ENCODE measurements around the gene NUP210L. TPM values are rescaled to one million over a fixed set of nuclear protein-coding genes. Genes with fewer than 3 reads are reported as not detected.

NUP210L gene
- total RNA-seq, 1 experiment from 2014 or later: 0.10 TPM

- TF ChIP-seq, protein P1, sequence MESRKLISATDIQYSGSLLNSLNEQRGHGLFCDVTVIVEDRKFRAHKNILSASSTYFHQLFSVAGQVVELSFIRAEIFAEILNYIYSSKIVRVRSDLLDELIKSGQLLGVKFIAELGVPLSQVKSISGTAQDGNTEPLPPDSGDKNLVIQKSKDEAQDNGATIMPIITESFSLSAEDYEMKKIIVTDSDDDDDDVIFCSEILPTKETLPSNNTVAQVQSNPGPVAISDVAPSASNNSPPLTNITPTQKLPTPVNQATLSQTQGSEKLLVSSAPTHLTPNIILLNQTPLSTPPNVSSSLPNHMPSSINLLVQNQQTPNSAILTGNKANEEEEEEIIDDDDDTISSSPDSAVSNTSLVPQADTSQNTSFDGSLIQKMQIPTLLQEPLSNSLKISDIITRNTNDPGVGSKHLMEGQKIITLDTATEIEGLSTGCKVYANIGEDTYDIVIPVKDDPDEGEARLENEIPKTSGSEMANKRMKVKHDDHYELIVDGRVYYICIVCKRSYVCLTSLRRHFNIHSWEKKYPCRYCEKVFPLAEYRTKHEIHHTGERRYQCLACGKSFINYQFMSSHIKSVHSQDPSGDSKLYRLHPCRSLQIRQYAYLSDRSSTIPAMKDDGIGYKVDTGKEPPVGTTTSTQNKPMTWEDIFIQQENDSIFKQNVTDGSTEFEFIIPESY (IDR thresholded peaks at IDR 0.05; ENCODE audit: extremely low read depth, insufficient replicate concordance, low read length): no peak
- no peak for TF ChIP-seq TCF7L2 (IDR thresholded peaks at IDR 0.05; ENCODE audit: borderline replicate concordance, extremely low read depth, insufficient read depth, insufficient read length)
These were observed 17.0 kb upstream of the NUP210L start (continued) for GRCh38 chr1:154171880-154172279.

GRCh38 chr1:154171223-154171583 lies 16.3 kb upstream of the NUP210L start:
- Histone ChIP-seq H3K36me3 (ENCODE audit: control insufficient read depth in 1 of 2, insufficient read depth in 2 of 2, low read length in 2 of 2) (peaks cover 66 to 83% of the 10 kb centered on the region in 2 experiments), H3K4me1 (ENCODE audit: control insufficient read depth in 1 of 2, insufficient read depth in 2 of 2, low read length in 2 of 2) (no peaks in the 10 kb centered on the region), H2AFZ (ENCODE audit: low read depth, low read length, poor library complexity, severe bottlenecking) (no peak overlapping the region), H3K9me2 (ENCODE audit: insufficient read depth) (no peaks in the 10 kb centered on the region), H3K4me2 (ENCODE audit: low read length) (no peak overlapping the region), H3K27ac (ENCODE audit: low read depth, low read length) (no peak overlapping the region), H3K9ac (ENCODE audit: low read length) (no peak overlapping the region), H3K9me3 (ENCODE audit: control insufficient read depth in 1 of 2, insufficient read depth in 1 of 2, low read depth in 1 of 2, low read length in 2 of 2) (no peaks in the 10 kb centered on the region), H3K79me2 (ENCODE audit: insufficient read depth, low read length) (peaks cover 90% of the 10 kb centered on the region), H4K20me1 (ENCODE audit: insufficient read depth) (peaks cover 18% of the 10 kb centered on the region; the same call in 1 of the 2 replicates), H3K4me3 (replicated peaks in 1 of 2; ENCODE audit: low read depth in 1 of 2, low read length in 2 of 2) (no peak overlapping the region), H3K27me3 (ENCODE audit: insufficient read depth, low read length) (no peaks in the 10 kb centered on the region)
- no TSS peak for BruUV-seq (replicated peaks)
- ChIA-PET POLR2A (no interaction called here), CTCF (no interaction called here), RAD21 (ENCODE audit: low non-redundant PET in 1 of 2, low total read pairs in 2 of 2, uncharacterized antibody in 2 of 2, unreplicated experiment in 2 of 2) (no interaction called here)
- ATAC-seq (no peak), DNase-seq (ENCODE audit: low read depth, low spot score) (no peak)
- TF ChIP-seq ZNF274 (IDR thresholded peaks at IDR 0.05; ENCODE audit: low read depth, low read length) (no peak), SP1 (IDR thresholded peaks at IDR 0.05; ENCODE audit: low read depth) (no peak), EZH2 (IDR thresholded peaks at IDR 0.05) (no peak), CEBPB (IDR thresholded peaks at IDR 0.05; ENCODE audit: low read depth) (no peak), CTCF (IDR thresholded peaks at IDR 0.05 in 2 of 3, conservative IDR thresholded peaks at IDR 0.05 in 1 of 3; ENCODE audit: borderline replicate concordance in 1 of 3, insufficient read depth in 1 of 3, low read depth in 2 of 3, low read length in 2 of 3) (no peak), EGR1 (IDR thresholded peaks at IDR 0.05; ENCODE audit: low read depth) (no peak)
- TF ChIP-seq, protein P2, sequence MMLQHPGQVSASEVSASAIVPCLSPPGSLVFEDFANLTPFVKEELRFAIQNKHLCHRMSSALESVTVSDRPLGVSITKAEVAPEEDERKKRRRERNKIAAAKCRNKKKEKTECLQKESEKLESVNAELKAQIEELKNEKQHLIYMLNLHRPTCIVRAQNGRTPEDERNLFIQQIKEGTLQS (IDR thresholded peaks at IDR 0.05): no peak
- intact Hi-C loops (cut with micrococcal nuclease): no loop called here
